Measurements from ENCODE around the gene RCAN2.
"Not testable (repeated sequence)": the region's sequence is repeated elsewhere in the genome, so short reads cannot be mapped to it uniquely, and the experiment has no call there.

RCAN2 gene

GRCh38 chr6:46444772-46445454 lies 46.3 kb downstream of the RCAN2 start:
- in situ Hi-C loops (cut with HindIII; ENCODE audit: low sequenced_read_pairs): no loop called here

- in situ Hi-C loops (cut with HindIII; ENCODE audit: low sequenced_read_pairs): no loop called here
Observed at GRCh38 chr6:46443623-46444022, 47.6 kb downstream of the RCAN2 start.

GRCh38 chr6:46440641-46441040 lies 50.6 kb downstream of the RCAN2 start:
- in situ Hi-C loops (cut with HindIII; ENCODE audit: low sequenced_read_pairs): no loop called here

GRCh38 chr6:46440141-46440540 lies 51.1 kb downstream of the RCAN2 start:
- in situ Hi-C loops (cut with HindIII; ENCODE audit: low sequenced_read_pairs): no loop called here

- in situ Hi-C loops (cut with HindIII; ENCODE audit: low sequenced_read_pairs): no loop called here
Observed at GRCh38 chr6:46438245-46438644, 53.0 kb downstream of the RCAN2 start.

DNA sequence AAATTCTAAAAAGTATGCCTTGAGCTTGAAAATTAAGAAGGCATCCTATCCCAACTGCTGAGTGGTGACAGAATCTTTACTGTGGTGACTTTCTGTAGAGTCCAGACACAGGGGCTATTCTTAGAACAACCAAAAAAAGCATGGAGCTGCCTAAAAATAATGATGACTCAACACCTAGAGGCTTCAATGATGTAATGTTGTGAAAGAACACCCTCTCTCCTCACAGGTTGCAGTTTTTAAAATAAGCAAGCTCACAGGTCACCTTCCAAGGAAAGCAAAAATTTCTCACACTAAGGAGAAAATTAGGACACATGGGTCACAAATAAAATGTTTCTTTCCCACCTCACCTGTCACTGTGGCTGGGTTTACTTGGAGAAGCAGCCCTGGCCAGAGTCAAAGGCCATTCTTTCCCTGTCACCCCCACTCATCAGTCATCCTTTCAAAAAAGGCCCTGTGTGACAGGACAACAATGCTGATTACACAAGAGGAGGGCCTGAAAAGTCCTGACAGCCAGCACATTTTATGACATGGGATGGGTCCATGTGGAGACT lies 53.5 kb downstream of the RCAN2 start:
- in situ Hi-C loops (cut with HindIII; ENCODE audit: low sequenced_read_pairs): no loop called here

DNA sequence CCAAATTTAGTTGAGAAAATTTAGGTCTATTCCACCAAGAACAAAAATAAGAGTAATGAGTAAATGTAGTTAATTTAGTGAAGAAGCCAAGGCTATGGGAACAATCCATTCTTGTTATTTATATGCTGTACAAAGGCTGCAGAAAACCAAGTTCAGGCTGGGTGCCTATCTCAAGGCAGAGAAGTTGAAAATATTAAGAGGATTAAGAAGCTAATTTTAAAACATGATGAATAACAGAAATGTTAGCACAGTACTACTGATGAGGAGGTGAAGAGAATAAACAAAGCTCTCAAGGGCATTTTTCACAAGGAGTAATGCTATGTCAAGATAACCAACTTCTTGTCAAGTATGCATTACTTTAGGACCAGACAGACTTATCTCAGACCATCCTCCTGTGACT lies 68.6 kb downstream of the RCAN2 start:
- in situ Hi-C loops (cut with HindIII; ENCODE audit: low sequenced_read_pairs): no loop called here

- in situ Hi-C loops (cut with HindIII; ENCODE audit: low sequenced_read_pairs): no loop called here
Observed at GRCh38 chr6:46421939-46422338, 69.3 kb downstream of the RCAN2 start.

DNA sequence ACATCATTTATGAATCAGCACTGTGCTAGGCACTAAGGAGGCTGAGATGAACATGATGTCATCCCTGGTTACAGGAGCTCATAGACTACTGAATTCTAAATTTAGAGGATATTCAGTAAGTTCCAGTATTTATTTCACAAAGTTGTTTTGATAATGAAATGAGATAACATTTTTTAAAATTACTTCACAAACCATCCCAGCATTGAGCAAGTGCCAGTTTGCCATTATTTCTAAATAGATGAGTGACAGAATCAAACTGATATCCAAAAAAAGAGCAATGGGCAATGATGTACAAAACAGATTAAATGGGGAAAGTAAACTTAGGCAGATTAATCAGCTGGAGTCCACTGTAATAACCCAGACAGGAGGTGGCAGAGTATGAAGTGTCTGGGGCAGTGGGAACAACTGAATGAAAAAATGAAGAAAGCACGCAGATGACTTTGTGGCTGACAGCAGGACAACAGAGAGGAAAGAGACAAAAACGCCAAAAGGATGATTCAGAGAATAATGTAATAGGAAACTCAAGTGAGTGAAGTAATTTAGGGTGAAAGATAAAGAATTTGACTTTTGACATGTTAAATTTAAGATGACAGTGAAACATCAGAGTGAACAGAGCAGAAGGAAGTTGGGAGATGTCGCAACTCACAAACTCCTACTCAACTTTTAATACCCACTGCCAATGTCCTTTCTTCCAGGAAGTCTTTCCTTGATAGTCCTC lies 70.2 kb downstream of the RCAN2 start:
- in situ Hi-C loops (cut with HindIII; ENCODE audit: low sequenced_read_pairs): no loop called here

DNA sequence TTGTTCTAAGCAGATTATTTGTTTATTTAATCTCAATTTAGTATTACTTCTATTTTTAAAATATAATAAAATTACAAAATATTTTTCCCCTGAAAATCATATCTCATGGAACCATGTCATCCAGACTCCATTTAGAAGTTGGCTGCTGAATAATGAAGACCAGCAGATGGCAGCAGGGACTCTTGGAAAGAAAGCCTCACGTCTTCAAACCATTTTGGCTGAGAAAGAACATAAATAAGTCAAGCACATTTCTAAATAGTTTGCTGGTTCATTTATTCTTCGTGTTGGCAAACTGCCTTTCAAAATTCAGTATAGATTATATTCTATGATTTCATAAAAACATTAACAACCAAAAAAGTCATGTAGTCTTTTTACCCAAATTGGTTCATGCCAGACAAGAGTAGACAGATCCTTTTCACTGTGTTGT lies 71.7 kb downstream of the RCAN2 start:
- in situ Hi-C loops (cut with HindIII; ENCODE audit: low sequenced_read_pairs): no loop called here

DNA sequence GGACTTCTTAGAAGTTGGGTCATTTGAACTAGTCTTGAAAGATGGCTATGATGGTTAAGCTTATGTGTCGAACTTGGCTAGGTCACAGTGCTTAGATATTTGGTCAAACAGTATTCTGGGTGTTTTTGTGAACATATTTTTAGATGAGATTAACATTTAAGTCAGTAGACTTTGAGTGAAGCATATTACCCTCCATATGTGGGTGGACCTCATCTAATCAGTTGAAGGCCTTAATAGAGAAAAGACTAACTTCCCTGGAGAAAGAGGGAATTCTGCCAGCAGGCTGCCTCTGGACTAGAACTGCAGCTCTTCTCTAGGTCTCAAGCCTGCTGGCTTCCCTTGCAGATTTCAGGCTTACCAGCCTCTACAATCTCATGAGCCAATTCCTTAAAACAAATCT lies 76.9 kb downstream of the RCAN2 start:
- in situ Hi-C loops (cut with HindIII; ENCODE audit: low sequenced_read_pairs): no loop called here

DNA sequence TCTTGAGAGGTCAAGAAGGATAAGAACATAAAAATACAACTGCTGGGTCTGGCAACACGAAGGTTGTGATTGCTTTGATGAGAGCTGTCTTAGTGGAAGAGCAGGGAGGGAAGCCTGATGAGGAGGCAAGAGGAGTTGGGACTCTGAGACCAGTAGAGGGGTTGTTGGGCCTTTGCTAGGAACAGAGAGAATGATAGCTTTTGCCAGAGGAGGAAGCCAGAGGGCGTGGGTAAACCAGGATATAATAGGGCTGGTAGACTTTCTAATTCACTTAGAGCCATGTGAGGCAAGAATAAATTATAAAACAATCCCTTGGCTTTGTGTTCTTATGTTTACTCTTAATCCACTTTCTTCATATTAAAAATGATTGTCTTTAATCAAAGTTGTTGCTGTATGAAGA lies 78.6 kb downstream of the RCAN2 start:
- in situ Hi-C loops (cut with HindIII; ENCODE audit: low sequenced_read_pairs): no loop called here

GRCh38 chr6:46411456-46412197 lies 79.6 kb downstream of the RCAN2 start:
- in situ Hi-C loops (cut with HindIII; ENCODE audit: low sequenced_read_pairs): no loop called here

DNA sequence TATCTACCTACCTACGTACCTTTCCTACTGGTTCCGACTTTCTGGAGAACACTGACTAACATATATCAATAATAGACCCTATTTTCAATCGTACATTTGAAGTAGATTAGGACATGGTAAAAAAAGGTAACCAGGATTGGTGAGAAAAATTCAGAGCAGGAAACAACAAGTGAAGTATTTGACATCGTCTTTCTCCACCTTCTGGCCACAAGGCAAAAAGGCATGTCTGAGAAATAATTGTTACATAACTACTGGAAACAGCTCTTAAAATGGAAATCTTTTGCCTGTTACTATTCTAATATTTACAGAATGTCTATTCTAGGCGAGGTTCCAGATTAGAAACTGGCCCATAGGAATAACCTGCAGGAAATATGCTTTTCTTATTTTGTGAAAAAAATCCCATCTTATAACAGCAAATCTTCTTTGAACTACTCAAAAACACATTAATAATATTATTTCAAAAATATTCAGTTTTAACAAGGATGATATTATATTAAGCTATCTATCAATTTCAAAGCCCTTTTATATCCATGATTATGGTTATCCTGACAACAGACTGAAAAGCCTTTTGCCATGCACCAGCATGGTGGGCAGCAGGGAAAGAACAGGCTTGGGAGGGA lies 80.8 kb downstream of the RCAN2 start:
- in situ Hi-C loops (cut with HindIII; ENCODE audit: low sequenced_read_pairs): no loop called here

DNA sequence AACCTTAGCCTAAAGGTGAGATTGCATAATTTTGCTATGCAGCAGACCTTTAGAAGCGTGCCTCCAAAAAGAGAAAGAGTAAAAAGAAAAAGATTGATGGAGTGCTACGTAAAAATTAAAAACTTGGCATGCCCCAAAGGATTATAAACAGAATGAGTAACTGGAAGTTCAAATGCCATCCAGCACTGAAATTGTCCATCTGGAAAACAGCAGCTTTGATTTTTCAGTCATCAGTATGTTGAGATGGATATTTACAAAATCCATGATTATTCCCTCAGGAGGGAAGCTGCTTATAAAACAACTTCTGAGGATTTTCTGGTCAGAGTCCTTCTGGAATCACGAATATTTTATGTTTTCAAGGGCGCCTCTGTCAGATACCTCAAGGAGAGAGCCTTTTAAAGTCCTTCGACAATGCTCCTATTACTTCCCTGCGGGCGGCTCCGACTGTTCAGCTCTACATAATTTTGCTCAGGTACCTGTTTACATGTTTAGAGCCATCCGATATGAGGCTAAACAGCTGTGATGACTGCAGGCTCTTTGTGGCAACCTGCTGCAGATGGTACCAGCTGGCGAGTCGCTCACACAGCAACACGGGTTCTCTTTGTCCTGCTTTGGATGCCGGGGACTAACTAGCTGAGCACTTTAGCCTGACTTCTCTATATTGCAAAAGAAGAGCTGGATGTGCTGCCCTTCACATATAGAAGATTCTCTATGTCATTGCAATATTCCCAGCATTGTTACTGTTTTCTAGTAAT lies 83.3 kb downstream of the RCAN2 start:
- in situ Hi-C loops (cut with HindIII; ENCODE audit: low sequenced_read_pairs): no loop called here

DNA sequence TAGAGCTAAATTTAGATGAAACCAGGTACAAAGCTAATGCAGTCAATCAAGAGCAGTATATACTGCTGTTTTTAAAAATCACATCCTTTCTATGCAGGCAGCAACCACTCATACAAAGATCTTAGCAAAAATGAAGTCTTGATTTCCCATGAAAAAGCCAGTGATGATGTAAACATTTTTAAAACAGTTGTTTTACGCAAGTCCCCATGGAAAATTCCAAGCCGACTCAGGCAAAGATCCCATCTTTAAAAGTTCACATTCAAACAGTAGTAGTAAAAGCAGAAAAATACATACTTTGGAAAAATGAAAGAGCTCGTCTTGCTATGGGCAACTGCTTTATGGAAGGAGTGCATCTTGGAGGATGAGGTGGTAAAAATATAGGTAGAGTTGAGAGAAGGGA lies 84.0 kb downstream of the RCAN2 start:
- in situ Hi-C loops (cut with HindIII; ENCODE audit: low sequenced_read_pairs): no loop called here

- in situ Hi-C loops (cut with HindIII; ENCODE audit: low sequenced_read_pairs): not testable (repeated sequence)
Observed at GRCh38 chr6:46405620-46406180, 85.5 kb downstream of the RCAN2 start.

GRCh38 chr6:46400898-46401297 lies 90.4 kb downstream of the RCAN2 start:
- in situ Hi-C loops (cut with HindIII; ENCODE audit: low sequenced_read_pairs): no loop called here

DNA sequence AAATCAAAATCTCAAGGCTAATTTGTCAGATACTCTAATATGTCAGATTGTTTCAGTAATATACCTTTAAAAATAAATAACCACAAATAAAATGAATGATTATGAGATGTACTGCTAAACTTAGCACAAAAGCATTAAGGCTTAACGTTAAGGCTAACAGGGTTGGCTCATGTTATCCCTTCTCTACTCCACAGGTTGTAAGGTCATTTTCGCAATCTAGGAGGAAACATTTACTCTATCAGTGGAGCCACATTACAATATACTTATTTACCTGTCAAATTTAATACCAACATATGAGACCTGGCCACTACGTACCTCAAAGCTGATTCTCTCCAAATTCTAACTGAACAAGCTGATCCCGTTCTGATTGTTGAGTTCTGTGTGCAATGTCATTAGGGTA lies 95.7 kb downstream of the RCAN2 start:
- in situ Hi-C loops (cut with HindIII; ENCODE audit: low sequenced_read_pairs): no loop called here

- in situ Hi-C loops (cut with HindIII; ENCODE audit: low sequenced_read_pairs): loop anchor here (5.0 kb wide), 1 partner anchor 93 kb away; no protein-coding TSS in a partner anchor
Observed at GRCh38 chr6:46393940-46394337, 97.3 kb downstream of the RCAN2 start.
